ENCODE measurements around the gene LY6G5C. TPM values are rescaled to one million over a fixed set of nuclear protein-coding genes. Genes with fewer than 3 reads are reported as not detected.
A peak's percentile ranks its signal among the peaks of the same experiment; 100 is the strongest.

The LY6G5C gene
- total and polyA plus RNA-seq, 12 donors: 1.2 to 3.5 (median 2.0) TPM

GRCh38 chr6:31639449-31639861, 41.4 kb downstream of the LY6G5C start:
- intact Hi-C loops (cut with DNase I): no loop called here
- peak in 1 of 8 donors; percentile 3 for ATAC-seq
- H3K36me3 ChIP-seq: peaks cover 15 to 100% (median 97%) of the 10 kb centered on the region in 9 donors
- H3K4me1 ChIP-seq: peaks cover 0 to 9% (median 0%) of the 10 kb centered on the region in 9 donors
- no peak for TF ChIP-seq CTCF (IDR thresholded peaks at IDR 0.05)
- no peaks in the 10 kb centered on the region for H3K27me3 ChIP-seq
- H3K27ac ChIP-seq: peak overlapping the region in 1 of 10 donors; percentile 14
- DNase-seq: no peak
- no peaks in the 10 kb centered on the region for H3K9me3 ChIP-seq
- no peak overlapping the region for H3K4me3 ChIP-seq
- WGBS, 2 donors: 86% methylated on average over 10 of the region's 10 CpGs

DNA sequence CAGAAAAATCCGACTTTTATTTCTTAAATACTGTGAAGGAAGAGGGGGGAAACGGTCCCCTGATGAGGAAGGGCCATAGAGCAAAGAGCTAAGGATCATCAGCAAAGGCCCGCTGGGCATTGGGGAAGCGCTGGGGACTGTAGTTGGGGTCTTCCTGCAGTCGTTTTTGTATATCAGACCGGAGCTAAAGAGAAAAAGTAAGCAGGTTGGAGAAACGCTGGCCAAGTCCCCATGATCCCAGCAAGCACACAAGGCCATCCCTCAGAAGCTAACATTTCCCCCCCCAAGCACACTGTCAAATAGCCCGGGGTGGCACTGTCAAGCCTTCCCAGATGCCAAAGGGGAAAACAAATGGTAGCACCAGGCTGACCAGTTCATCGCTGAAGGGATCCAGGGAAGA, 41.8 kb downstream of the LY6G5C start:
- no peak for TF ChIP-seq CTCF (IDR thresholded peaks at IDR 0.05)
- intact Hi-C loops (cut with DNase I): no loop called here

DNA sequence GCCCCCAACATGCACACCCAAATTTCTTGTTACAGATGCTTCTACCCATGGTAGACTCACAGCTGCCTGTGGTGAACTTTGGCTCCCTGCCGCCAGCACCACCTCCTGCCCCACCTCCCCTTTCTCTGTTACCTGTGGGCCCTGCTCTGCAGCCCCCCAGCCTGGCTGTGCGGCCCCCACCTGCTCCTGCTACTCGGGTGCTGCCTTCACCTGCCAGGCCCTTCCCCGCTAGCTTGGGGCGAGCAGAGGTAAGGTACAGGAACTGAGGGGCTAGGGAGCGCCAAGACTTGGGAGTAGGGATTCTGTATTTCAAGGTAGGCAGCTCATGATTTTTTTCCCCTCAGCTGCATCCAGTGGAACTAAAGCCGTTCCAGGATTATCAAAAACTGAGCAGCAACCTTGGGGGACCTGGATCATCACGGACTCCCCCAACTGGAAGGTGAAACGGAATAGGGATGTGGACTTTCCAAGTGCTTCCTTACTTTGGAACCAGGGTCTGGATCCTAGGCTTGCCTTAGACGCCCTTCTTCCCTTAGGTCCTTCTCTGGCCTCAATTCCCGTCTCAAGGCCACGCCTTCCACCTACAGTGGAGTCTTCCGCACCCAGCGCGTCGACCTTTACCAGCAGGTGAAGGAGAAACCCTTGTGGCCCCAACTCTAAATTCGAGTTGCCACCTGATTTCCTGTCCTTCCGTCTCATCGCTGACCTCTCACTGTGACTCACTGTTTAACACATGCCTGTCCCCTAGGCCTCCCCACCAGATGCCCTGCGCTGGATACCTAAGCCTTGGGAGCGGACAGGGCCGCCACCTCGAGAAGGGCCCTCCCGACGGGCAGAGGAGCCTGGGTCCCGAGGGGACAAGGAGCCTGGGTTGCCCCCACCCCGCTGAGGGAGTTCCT, 43.9 kb downstream of the LY6G5C start:
- Histone ChIP-seq H3K27ac (peak overlapping the region in 1 of 10 donors; percentile 31), H3K9me3 (no peaks in the 10 kb centered on the region), H3K4me3 (no peak overlapping the region), H3K36me3 (peaks cover 13 to 100% (median 86%) of the 10 kb centered on the region in 9 donors), H3K4me1 (peaks cover 0 to 9% (median 0%) of the 10 kb centered on the region in 9 donors), H3K27me3 (no peaks in the 10 kb centered on the region)
- no peak for TF ChIP-seq CTCF (IDR thresholded peaks at IDR 0.05)
- DNase-seq (no peak), ATAC-seq (peak in 1 of 8 donors; percentile 7)
- intact Hi-C loops (cut with DNase I): no loop called here
- 80 to 83% methylated on average over 27 of the region's 27 CpGs for WGBS, 2 donors

More for the DNA sequence above, 41.8 kb downstream of the LY6G5C start:
- WGBS, 2 donors: 83 to 84% methylated on average over 9 of the region's 9 CpGs
- no peak for ATAC-seq
- Histone ChIP-seq H3K9me3 (no peaks in the 10 kb centered on the region), H3K27me3 (no peaks in the 10 kb centered on the region), H3K27ac (no peak overlapping the region), H3K4me3 (no peak overlapping the region), H3K36me3 (peaks cover 15 to 100% (median 96%) of the 10 kb centered on the region in 9 donors), H3K4me1 (peaks cover 0 to 9% (median 0%) of the 10 kb centered on the region in 9 donors)
- DNase-seq: no peak

DNA sequence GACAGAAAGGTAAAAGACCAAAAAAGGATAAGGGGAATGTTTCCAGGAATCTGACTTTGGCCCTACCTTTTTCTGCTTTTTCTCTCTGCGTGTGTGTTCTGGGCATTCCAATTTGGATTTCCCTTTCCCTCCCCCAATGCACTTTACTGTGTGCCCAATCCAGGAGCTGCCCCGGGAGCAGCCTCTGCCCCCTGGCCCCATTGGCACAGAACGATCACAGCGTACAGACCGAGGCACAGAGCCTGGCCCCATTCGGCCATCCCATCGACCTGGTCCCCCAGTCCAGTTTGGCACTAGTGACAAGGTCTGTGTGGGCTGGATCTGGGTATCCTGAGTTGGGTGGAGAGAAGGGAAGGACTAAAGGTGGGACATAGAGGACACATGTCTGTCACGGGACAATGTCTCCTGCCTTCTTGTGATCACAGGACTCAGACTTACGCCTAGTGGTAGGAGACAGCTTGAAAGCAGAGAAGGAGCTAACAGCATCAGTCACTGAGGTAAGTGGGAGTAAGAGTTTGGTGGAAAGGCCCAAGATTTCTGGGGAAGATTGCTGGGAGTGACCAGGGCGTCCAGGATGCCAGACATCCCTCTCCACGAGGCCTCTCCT, 45.8 kb downstream of the LY6G5C start:
- H3K27me3 ChIP-seq: no peaks in the 10 kb centered on the region
- no peak for DNase-seq
- ATAC-seq: no peak
- no peaks in the 10 kb centered on the region for H3K9me3 ChIP-seq
- H3K36me3 ChIP-seq: peaks cover 0 to 100% (median 86%) of the 10 kb centered on the region in 9 donors
- TF ChIP-seq CTCF (IDR thresholded peaks at IDR 0.05): no peak
- H3K4me1 ChIP-seq: peaks cover 0 to 9% (median 0%) of the 10 kb centered on the region in 9 donors
- H3K4me3 ChIP-seq: no peak overlapping the region
- intact Hi-C loops (cut with DNase I): no loop called here
- 81 to 83% methylated on average over 11 of the region's 11 CpGs for WGBS, 2 donors
- peak overlapping the region in 1 of 10 donors; percentile 9 for H3K27ac ChIP-seq
